ENCODE measurements around the gene VPS37B.

GRCh38 chr12:122887819-122888212 is 8.1 kb downstream of the VPS37B start:
- TF ChIP-seq CTCF (IDR thresholded peaks at IDR 0.05) (no peak), POLR2A (IDR thresholded peaks at IDR 0.05) (no peak)
